Left forelimb (tissue), 1 donor: ENCODE results near the gene TRPM8.
"Not testable (repeated sequence)": the region's sequence is repeated elsewhere in the genome, so short reads cannot be mapped to it uniquely, and the experiment has no call there.

Experiments used
- DNase-seq: peaks from one replicate; pipeline ENCODE4 v3.0.0-alpha.2; 2018; ENCODE audit warnings: low spot score

TRPM8 gene

DNA sequence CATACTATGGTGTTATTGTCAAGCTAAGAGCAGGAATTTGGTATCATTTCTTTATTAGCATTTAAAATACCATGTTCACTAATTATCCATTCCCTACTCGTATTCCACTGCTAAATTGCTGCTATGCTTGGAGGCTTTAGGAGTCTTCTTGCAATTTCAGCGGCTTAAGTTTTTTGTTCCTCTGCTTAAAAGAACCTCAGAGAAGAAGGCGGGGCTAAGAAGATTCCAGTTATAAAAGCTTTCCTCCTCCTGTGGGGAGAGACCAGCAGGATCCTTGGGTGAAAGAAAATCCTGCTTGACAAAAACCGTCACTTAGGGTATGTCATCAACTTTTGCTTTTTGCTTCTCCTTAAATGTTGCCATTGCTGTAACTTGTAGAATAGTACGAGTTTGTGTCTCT, at the start of gene TRPM8:
TSS of gene TRPM8 (plus strand) at position 258 of the 400 bp plus-strand sequence. CDS start 9,165 bp downstream, outside the sequence.
- DNase-seq: no peak

DNA sequence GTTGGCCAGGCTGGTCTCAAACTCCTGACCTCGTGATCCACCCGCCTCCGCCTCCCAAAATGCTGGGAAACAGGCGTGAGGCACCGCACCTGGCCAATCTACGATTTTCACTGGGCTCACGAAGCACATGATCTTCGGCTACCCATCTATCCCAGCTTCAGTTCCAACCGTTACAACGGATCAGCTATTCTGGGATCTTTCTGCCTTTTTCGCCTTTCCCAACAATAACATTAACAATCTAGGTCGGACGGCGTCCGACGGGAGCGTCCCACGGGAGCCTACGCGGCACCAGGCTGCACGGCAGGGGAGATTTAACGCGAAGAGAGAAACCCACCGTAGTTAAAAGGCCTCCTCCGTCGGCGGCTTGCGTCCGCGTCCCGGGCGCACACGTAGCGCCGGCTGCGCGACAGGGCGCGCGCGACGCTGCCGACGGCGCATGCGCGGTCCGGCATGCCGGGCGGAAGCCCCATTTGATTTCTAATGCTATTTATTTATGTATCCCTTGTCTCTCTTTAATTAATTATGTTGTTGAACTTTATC, 49.1 kb upstream of the TRPM8 start, which contains the start of gene MSL3B:
TSS of gene MSL3B (minus strand) at position 394 of the 540 bp plus-strand sequence.
- no peak for DNase-seq

DNA sequence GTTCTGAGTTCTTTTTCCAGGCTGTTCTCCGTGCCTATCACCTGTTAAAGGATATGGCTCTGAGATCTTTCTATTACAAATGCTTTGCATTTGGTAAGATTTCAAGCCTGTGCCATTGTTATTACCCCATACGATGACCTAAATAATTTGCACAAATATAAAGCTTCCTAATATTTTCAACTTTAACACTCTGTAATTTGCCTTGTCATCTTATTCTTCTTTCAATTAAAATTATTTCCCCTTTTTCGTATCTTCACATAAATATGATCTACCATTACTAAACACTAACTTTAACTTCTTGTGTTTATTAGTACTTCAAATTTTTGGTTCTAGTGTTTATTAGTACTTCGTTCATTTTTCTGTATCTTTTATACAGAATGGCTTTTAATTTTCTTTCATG, 45.7 kb upstream of the TRPM8 start:
- DNase-seq: no peak

GRCh38 chr2:233872125-233872524, 45.0 kb upstream of the TRPM8 start:
- DNase-seq: not testable (repeated sequence)

DNA sequence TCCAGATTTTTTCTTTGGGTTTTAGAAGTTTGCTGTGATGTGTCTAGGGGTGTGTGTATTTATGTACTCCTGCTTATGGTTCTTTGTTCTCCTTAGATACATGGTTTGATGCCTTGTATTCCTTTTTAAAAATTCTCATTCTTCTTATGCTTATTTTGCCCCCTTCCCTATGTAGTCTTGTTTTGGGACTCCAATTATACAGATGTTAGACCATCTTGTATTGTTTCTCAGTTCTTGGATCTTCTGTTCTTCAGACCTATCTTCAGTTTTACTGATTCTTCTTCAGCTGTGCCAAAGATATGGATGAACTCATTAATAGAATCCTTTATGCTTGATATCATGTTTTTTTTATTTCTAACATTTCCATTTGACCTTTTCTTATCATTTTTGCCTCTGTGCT, 34.8 kb upstream of the TRPM8 start:
- DNase-seq: no peak

DNA sequence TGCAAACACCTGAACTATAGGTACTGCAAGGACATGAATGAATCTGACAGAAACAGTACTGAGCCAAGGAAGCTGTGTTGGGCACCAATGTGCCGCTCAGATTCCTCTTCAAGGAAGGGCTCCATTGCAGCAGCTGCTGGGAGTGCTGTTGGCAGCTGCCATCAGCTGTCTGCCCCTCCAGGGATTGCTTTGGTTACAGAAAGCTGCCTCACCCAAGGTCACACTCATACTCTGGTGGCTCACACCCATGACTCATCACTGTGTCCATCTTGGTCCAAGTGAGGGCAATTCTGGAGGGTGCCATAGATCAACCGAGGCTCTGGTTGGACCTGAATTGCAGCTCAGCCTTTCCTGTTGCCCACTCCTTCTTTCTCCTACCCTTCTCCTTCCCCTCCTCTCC, 24.4 kb upstream of the TRPM8 start:
- DNase-seq: no peak

GRCh38 chr2:233896253-233896652, 20.9 kb upstream of the TRPM8 start:
- not testable (repeated sequence) for DNase-seq

GRCh38 chr2:233901367-233901766, 15.8 kb upstream of the TRPM8 start:
- DNase-seq: no peak

DNA sequence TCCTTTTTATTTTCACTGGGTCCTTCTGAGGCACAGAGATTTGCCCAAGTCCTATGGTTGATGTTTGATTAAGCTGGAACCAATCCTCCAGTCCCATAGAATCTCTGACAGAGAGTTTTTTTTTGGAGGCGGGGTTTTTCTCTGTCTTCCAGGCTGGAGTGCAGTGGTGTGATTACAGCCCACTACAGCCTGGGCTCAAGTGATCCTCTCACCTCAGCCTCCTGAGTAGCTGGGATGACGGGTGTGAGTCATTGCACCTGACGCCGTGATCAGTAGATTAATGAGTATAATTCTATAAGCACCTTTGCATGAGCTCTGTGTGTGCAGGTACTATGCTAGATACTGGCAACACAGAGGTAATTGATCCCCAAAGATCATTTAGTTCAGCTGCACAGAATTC, 15.3 kb upstream of the TRPM8 start:
- no peak for DNase-seq

- DNase-seq: no peak
These were observed 11.2 kb upstream of the TRPM8 start for GRCh38 chr2:233905945-233906344.

- DNase-seq: no peak
These were observed 9.5 kb upstream of the TRPM8 start for GRCh38 chr2:233907627-233908026.

GRCh38 chr2:233912691-233913423, 4.3 kb upstream of the TRPM8 start:
- DNase-seq: no peak

DNA sequence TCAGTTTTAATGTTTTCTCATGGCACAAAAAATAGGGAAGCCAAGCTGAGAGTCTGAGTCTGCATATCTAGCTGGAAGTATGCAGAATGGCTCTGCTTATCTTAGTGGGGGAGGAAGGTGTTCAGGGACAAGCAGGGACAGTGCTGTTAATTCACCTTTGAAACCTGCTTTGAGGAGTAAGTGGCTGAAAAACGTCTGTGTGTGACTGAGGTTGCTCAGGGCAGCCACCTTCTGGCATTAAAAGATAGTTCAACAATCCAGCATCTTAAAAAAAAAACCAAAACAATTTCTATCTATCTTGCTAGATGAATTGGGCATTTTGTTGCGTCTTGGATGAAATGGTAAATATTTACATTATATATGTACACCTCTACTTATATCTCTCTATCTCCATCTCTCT, 2.0 kb upstream of the TRPM8 start:
- no peak for DNase-seq

- no peak for DNase-seq
These were observed 2.1 kb downstream of the TRPM8 start for GRCh38 chr2:233919319-233919718.

- no peak for DNase-seq
These were observed 2.8 kb downstream of the TRPM8 start for GRCh38 chr2:233919938-233920337.

DNA sequence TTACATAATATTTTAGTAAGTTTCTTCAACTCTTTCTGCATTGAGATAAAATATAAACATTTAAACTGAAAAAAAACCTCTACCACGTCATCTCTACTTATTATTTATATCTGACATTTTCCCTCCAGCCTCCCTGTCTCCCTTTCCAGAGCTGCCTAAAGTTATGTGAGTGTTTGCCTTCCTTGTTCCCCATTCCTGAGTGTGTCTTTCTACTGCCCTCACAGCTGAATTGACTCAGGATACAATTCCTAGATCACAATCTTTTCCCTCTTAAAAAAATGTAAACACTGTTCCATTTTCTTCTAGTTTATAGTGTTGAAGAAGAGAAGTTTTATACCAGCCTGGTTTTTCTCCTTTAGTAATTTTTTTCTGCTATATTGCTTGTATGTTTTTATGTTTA, 5.3 kb downstream of the TRPM8 start:
- no peak for DNase-seq

DNA sequence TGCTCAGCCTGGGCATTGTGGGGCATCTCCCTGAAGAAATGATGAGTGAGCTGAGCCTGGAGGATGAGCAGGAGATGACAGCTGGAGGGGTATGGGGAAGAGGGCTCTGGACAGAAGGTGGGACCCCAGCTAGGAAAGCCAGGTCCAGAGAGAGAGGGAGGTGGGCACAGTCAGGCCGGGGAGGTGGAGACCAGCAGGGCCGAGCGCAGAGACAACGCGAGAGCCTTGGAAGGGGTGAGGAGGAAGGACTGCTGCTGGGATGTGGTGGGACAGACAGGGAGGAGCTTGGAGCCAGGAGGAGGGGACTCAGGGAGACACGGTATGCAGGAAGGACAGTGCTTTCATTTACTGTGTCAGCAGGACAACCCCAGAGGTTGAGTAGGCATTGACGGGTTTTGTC, 8.2 kb downstream of the TRPM8 start:
- DNase-seq: no peak

GRCh38 chr2:233926806-233927205, 9.6 kb downstream of the TRPM8 start:
- DNase-seq: no peak

- no peak for DNase-seq
These were observed 11.6 kb downstream of the TRPM8 start for GRCh38 chr2:233928594-233929351.

GRCh38 chr2:233929352-233930022, 12.3 kb downstream of the TRPM8 start:
- no peak for DNase-seq

- DNase-seq: no peak
These were observed 17.4 kb downstream of the TRPM8 start for GRCh38 chr2:233934524-233934923.

- DNase-seq: no peak
These were observed 18.3 kb downstream of the TRPM8 start for GRCh38 chr2:233935426-233935825.

GRCh38 chr2:233936089-233936488, 18.9 kb downstream of the TRPM8 start:
- DNase-seq: no peak
